Stimulated activated CD4-positive, alpha-beta T cell treated with anti-CD3 and anti-CD28 coated beads, TNF-alpha, amount 100 ng/mL, for 1 hour (primary cell): ENCODE data around the gene DNAJC17.

Experiments
- DNase-seq, 3 donors: peaks; one replicate each; pipeline ENCODE4 v3.0.0-alpha.2; 2020; ENCODE audit warnings: low read depth in 3 of 3, low spot score in 1 of 3

The DNAJC17 gene

DNA sequence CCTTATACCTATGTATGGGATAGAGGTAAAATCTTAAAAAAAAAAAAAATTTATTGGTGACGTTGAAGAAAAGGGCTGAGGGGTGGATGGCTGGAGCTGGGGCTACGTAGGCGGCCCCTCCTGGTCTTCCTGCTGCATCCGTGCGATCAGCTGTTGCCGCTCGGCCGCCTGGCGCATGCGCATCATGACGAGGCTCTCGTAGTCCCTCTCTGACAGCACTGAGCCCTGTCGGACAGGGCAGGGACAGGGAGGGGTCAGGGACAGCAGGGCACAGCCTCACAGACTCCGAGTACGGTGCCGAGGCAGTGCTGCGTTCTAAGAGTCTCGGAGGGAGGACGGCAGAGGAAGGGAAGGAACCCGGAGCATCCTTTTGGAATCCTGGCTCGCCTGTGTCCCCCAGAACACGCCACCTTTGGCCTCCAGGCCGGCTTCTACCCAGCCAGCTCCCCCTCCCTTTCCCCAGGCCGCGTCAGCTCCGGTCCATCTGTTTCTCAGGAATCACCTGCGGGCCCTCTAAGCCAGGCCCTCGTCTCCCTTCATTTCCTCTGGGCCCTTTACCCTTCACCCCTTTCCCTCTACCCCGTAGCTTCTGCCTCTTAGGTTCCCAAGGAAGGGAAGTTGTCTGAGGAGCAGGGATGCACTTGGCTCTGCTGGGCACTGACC is 39.3 kb downstream of the DNAJC17 start:
- DNase-seq: no peak

DNA sequence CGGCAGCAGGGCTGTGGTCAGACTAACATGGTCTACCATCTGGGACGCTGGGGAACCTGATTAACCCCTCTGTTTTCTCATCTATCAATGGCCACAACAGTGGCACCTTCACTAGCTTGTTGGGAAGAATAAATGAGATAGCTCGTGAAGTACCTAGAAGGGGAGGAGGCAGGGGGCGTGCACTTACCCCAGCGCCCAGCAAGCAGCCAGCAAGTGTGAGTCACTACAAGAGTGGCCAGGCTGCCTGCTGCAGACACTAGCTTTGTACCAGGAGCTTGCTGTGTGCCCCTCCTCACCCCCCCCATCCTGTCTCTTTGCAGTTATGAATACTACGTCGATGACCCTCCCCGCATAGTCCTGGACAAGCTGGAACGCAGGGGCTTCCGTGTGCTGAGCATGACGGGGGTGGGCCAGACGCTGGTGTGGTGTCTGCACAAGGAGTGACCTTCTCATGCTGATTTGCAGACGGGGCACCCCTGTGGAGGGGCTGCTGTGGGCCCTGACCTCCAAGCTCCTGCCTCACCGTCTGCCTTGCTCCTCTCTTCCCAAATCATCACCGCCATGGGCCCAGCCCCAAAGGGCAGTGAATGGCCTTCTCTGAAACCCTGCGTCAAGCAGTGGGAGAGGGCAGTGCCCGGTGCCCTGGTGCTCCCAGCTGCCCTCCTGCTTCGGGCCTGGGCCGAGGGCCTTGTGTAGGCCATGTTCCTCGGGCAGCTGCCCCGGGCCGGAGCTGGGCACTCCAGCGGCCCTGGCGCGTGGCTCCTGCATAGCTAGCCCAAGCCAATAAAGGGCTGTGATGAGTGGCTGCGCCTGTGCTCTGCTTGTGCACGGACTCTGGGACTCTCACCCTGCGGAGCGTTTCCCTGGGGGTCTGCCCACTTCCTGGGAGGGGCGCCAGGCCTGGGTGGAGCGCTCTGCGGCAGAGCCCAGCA is 40.1 kb downstream of the DNAJC17 start:
- no peak for DNase-seq

DNA sequence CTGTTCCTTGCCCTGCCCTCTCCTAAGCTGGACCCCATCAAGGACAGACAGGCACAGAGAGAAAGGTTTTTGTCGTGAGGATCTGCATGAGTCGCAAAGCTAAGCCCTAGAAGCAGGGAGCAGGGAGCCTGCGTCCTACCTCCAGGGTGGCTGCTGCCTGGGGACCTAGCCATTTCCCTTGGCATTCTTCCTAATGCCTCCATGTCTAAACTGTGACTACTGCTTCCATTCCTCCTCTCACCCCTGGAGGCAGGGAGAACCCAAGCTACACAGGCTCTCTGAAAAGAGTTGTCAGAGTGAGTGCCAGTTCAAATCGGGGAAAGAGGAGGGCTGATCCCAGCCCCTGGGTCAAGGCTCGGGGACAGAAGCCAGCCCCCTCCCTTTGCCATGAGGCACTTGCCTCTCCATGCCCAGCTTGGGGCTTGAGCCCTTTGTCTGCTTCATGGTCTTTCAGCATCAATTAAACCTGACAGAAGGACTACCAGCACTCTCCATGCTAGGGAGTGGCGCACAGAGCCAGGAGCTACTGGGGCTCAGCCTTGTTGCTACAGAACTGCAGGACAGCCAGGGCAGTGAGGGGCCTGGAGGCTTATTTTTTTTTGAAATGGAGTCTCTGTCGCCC is 41.0 kb downstream of the DNAJC17 start:
- no peak for DNase-seq

DNA sequence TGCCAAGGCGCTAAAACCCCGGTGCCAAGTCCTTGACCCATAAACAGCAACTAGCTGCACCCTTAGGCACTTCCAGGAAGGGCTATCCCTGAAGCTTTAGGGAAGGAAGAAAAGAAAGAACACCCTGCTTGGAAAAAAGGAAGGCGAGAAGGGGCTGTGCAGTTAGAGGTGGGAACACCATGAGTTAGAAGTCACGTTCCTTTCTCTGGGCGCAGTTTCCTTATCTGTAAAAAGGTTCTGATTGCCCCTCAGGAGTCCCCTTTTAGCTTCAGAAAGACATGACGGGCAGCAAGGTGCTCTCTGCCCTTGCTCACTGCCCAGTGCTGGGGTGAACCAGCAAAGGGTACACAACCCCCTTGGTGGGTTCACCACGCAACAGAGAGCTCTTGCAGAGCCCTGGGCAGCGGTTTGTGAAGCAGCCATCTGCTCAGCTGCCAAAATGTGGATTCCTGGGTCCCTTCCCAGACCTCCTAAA is 42.6 kb downstream of the DNAJC17 start:
- no peak for DNase-seq

DNA sequence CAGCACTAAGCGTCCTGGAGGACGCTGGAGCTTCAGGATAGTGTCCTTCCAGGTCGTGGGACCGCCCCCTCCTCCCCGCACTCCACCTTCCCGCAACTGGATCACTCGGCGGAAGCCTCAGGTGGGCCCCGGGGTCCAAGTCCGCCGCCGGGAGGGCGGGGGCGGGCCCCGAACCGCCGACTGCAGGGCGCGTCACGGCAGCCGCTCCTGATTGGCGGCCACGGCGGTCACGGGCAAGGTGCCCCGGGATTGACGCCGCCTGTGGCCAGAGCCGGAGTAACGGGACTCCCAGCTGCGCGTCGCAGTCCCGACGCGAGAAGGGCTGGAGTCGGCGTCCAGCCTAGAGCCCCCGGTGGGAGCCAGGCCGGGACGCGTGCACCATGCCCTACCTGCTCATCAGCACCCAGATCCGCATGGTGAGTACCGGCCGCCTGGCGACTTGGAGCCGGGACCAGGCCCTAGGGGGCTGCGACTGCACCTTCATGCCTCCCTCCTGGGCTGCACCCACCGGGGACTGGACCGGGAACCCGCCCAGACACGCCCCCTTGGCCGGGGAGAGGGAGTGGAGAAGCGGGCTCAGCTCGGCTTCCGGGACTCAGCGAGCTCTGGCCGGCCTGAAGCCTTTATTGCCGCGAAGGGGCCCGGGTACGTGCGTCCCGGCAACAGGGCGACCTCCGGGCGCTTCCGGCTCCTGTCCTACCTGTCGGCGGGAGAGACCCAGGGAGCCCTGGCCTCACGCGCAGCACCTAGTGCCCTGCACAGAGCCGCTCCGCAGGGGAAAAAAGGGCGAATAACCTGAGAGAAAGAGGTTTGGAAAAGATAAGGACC is 43.3 kb downstream of the DNAJC17 start, which contains the start of gene GCHFR:
TSS of gene GCHFR (plus strand) at position 268 of the 828 bp plus-strand sequence. CDS start at position 381, 113 bp downstream.
- DNase-seq: peak in 1 of 3 donors; percentile 53

DNA sequence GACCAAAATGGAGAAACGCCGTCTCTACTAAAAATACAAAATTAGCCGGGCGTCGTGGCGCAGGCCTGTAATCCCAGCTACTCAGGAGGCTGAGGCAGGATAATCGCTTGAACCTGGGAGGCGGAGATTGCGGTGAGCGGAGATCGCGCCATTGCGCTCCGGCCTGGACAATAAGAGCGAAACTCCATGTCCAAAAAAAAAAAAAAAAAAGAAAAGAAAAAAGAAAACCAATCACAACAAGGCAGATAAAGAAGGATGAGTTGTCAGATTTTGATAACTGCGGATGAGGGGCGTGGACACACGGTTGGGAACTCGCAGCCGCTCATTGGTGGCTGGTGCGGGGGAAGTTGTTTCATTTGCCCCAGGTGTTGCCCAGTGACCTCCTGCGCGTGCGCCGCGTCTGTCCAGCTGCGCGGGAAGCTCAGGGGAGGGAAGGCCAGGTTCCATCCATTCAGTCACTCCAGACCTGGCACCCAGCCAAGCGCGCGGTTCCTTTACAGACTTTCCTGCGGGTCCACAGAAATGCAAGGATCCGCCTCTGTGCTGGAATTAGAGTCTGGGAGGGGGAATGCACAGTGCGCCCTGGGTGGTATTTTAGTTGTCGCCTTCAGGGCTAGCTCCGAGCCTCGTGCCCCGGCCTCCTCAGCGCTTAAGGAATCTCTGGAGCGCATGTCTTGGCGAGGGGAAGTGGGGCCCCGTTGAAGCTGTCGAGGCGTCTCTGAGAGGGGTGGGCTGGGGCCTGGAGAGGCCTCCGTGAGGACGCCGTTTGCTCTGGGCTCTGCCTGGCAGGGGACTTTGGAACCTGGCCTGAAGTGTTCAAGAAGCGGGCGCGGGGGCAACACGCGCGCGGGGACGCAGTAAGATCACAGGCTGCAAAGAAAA is 44.1 kb downstream of the DNAJC17 start:
- no peak for DNase-seq

DNA sequence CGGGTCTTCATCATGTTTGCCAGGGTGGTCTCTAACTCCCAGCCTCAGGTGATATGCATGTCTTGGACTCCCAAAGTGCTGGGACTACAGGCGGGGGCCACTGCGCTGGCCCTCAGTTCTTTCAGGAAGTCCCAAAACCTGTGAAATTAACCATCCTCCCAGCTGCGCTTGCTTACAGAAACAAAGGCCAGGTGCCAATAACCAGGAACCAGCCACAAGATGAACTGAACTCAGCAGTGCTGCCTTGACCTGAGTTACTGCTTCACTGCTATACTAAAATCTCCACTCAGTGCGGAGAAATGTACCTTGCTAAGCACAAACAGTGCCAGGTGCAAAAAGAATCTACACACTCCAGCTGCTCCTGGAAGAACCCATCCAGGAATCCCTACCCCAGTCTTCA is 47.3 kb downstream of the DNAJC17 start:
- DNase-seq: no peak

DNA sequence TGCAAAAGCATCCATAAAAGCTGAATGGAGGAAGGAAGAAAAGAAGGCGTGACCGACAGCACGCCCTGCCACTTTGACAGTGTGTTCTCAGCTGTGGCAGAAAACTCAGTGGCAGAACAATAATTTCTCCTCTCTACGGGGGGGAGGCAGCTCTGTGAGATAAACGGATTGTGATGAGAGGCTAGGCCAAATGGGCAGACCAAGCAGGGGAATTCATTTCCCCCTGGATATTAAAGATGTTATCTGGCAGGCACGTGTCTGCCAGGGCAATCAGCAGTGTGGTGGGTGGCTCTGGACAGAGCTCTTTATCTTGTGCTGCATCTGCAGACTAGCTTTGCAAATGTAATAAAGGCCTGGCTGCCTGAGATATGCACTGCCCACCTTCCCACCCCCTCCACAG is 50.3 kb downstream of the DNAJC17 start:
- no peak for DNase-seq

DNA sequence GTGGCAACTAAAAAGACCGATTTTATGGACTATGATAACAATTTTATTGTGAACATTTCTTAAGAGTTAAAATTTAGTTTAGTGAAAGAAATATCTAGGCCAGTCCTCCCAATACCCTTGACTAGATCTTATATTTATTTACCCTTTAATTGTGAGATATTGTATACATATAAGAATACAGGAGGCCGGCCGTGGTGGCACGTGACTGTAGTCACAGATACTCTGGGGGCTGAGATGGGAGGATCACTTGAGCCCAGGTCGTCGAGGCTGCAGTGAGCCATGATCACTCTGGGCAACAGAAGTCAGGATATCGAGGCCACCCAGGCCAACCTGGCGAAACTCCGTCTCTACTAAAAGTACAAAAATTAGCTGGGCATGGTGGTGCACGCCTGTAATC is 51.5 kb downstream of the DNAJC17 start:
- no peak for DNase-seq

DNA sequence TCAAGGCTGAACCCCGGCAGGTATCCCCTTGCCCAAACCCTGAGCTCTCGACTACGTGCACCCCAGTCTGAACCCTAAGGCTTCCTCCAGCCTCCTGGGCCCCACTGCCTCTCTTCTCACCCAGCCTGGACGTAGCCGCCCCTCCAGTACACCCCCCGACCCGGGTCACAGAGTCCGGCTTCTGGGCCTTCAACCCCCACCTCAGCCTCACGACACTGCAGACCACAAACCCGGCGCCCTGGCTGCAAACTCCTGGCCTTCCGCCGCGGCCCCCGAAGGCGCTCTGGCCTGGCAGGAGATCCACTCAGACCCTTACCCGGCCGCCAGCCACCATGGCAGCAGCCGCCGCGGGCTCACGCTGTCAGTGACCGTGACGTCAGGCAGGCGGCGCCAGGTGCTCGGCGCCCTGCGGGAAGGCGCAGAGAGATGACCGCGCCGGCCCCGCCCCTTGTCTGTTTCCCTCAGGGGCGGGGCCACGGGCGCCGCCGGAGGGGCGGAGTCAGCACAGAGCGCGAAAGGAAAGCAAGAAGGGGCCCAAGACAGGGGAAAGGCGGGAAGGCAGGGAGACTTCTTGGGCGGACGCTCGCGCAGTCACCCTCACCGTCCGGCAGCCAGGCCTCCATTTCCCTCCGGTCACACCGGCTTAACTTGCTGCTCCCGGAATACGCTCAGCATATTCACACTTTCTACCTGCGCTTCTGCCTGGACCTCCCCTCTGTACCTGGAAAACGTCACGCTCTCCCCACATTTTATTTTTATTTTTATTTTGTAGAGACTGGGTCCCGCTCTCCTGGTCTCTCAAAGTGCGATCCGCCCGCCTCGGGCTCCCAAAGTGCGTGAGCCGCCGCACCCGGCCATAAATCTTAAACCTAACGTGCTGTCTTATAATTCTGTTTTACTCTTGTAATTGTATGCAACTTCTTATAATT is 52.1 kb downstream of the DNAJC17 start, which contains the start of gene RMDN3:
TSS of gene RMDN3 (minus strand) at position 372 of the 929 bp plus-strand sequence. CDS start 471 bp downstream, outside the sequence.
- DNase-seq: peak; percentile 73 to 91 (median 83)

DNA sequence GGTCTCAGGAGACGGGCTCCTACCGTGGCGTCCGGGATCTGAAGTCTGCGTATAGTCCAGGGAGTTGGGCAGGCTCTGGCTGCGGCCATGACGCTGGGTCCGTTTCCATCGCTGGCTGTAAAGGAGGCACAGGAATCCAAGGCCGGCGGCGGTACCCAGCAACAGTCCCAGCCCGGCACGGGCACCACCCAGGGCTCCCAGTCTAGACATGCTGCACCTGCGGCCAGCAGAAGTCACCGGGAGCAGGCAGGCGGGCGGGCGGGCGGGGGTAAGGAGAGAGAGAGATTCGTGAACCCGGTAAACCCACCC is 52.7 kb downstream of the DNAJC17 start:
- no peak for DNase-seq

DNA sequence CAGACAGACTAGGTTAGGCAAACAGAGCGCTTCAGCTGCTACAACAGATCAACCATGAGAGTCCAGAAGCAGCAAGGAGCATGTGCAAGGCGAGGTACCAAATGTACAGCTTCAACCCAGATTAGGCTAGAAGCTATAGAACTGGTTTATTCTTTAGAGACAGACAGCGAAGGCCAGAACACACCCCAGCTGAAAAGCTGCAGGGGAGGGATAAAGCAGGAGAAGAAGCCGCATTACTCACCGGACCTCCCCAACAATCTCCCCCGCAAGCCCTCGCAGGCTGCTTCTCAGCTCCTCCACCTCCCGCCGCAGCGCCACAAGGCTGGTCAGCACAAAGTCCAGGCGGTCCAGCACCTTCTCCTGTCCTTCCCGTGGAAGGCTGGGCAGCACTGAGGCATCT is 55.5 kb downstream of the DNAJC17 start:
- DNase-seq: no peak

DNA sequence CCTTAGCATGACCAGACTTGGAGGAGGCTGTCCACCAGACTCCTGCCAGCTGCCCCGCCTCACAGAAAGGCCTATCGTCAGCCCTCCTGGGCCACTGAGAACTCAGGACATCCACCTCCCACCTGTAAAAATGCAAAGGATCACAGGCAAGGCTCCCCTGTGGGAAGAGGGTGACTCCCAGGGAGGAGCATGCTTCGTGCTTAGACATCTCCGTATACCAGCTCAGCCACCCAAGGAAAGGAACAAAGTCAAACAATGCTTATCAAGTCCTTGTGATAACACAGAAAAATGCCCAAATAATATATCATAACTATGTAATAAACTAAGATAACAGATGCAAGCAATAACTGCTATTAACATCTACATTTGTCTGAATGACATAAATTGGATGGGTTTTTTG is 56.4 kb downstream of the DNAJC17 start:
- no peak for DNase-seq

DNA sequence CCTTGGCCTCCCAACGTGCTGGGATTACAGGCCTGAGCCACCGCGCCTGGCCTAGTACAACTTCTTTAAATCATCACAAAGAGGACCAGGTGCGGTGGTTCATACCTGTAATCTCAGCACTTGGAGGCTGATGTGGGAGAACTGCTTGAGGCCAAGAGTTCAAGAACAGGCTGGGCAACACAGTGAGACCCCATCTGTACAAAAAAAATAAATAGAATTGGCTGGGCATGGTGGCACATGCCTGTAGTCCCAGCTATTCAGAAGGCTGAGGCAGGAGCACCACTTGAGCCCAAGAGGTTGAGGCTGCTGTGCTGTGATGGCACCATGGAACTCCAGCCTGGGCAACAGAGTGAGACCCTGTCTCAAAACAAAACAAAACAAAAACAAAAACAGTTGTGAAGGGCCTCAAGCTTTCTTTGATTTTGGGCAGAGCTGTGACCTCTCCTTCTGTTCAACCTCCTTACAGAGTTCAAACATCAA is 58.1 kb downstream of the DNAJC17 start:
- DNase-seq: no peak

DNA sequence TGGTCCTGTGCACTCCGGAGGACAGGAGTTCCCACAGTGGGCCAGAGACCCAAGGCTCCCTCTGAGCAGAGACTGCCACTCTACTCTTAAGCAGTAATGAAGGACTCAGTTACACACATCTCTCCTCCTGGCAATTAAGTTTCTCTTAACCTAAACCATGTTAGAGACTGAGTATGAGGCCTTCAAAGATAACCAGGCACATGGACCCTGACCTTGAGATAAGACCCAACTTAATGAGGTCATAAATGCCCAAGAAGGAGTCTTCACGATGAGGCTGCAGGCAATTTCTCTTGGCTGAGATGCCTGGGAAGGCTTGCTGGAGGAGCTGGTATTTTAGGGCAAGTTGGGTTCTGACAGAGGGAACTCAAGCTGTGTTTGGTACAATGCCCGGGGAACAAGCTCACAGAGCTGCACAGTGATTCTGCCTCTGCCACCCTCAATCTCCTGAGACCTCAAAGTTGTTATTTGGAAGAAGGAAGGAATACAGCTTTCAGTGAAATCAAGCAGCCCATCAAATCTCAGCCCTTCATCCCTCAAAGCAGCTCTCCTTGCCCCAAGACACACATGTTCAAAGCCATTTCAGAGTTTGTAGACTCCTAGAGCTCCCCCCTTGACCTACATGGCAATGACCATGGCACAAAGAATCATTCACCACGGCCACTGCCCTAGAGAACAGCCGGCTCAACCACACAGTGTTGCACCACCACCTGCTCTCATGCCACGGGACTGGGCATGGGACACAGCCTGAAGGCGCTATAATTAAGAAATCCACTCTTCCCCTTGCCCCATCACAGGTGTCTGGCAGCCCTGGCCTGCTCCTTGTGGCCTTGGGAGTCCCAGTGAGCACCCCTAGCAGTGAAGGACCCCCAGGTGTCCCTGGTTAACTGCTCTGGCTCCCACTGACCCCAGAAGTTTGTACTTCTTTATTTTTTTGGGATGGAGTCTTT is 59.3 kb downstream of the DNAJC17 start:
- DNase-seq: no peak

DNA sequence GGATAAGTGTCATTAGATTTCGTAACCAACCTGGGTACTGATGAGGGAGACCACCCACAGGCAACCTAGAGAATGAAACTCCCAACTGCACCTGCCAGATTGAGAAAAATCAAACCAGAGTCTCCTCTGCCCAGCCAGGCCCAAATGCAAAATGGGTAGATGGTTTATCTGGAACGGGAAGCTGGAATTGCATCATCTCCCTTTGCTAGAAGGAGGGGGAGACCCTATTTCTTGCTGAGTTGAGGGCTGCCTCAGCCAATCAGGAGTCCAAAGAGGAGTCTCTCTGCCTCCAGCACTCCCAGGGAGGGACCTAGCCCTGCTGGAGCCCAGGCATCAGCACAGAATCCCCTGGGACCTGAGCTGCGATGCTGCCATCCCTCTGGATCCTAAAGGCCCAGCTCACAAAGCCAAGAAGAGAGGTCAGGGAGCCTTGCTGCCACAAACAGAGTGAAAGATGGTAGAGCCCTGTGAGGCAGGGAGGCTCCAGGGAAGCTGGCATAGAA is 60.3 kb downstream of the DNAJC17 start:
- DNase-seq: no peak

DNA sequence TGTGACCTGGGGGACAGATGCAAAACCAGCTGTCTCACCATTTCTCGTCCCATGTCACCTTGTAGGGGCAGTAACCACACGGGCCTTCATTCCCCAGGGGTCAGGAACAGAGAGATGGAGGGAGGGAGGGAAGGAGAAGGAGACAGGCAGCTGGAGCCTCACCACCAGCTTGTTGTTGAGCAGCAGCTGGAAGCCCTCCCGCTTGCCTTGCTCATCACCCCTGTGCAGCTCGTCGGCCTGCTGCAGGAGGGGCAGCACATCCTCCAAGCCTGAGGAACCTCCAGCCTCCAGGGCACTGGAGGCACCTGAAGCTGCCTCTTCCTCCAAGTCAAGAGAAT is 62.5 kb downstream of the DNAJC17 start:
- no peak for DNase-seq
